Activated CD4-positive, alpha-beta T cell treated with anti-CD3 and anti-CD28 coated beads, Interleukin-2, amount 10 ng/mL, durations not matched to agents 24 days and 14 days (primary cell): Measurements from ENCODE around the gene FUT9. TPM values are rescaled to one million over a fixed set of nuclear protein-coding genes. Genes with fewer than 3 reads are reported as not detected.

Source experiments
- DNase-seq: peaks from one replicate; pipeline ENCODE4 v3.0.0; 2022
- H3K27ac Mint-ChIP-seq: one replicate; pipeline ENCODE4 v1.8.0; 2022; ENCODE audit warnings: mild to moderate bottlenecking, mixed read lengths
- H3K27me3 Mint-ChIP-seq: one replicate; pipeline ENCODE4 v1.8.0; 2022; ENCODE audit warnings: mixed read lengths
- H3K36me3 Mint-ChIP-seq: one replicate; pipeline ENCODE4 v1.8.0; 2022; ENCODE audit warnings: low read depth, mild to moderate bottlenecking, mixed read lengths
- H3K4me1 Mint-ChIP-seq: one replicate; pipeline ENCODE4 v1.8.0; 2021; ENCODE audit warnings: mixed read lengths
- H3K4me3 Mint-ChIP-seq: one replicate; pipeline ENCODE4 v1.8.0; 2022; ENCODE audit warnings: mild to moderate bottlenecking, moderate library complexity, mixed read lengths
- H3K9me3 Mint-ChIP-seq: one replicate; pipeline ENCODE4 v1.8.0; 2021; ENCODE audit warnings: mixed read lengths
- intact Hi-C: fragments of 100-400 bp; cut with micrococcal nuclease; formaldehyde crosslinking; loops from one replicate; pipeline ENCODE4 v1.15.1; 2023
- total RNA-seq: library from RNA; stranded (reverse); gene quantifications from 2 replicates; pipeline ENCODE4 v1.2.3, GENCODE V29; 2022

FUT9 gene
- total RNA-seq, 1 donor from 2014 or later = not detected

DNA sequence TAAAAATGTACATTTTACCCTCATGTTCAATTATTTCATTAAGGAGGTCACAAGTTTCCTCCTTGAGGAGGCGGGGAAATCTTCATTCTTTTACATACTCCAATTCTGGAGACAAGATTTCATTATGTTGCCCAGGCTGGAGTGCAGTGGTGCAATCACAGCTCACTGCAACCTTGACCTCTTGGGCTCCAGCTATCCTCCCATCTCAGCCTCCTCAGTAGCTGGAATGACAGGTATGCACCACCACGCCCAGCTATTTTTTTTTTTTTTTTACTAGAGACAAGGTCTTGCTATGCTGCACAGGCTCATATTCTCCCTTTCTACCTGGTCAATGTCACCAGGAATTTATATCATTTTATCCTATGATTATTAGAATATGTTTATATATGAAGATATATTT is 85.8 kb downstream of the FUT9 start:
- H3K36me3 Mint-ChIP-seq = no peaks in the 10 kb centered on the region
- H3K9me3 Mint-ChIP-seq = no peaks in the 10 kb centered on the region
- no peaks in the 10 kb centered on the region for H3K27me3 Mint-ChIP-seq
- no peak overlapping the region for H3K4me3 Mint-ChIP-seq
- no peak overlapping the region for H3K27ac Mint-ChIP-seq
- DNase-seq = no peak
- no peaks in the 10 kb centered on the region for H3K4me1 Mint-ChIP-seq
- intact Hi-C loops = no loop called here

DNA sequence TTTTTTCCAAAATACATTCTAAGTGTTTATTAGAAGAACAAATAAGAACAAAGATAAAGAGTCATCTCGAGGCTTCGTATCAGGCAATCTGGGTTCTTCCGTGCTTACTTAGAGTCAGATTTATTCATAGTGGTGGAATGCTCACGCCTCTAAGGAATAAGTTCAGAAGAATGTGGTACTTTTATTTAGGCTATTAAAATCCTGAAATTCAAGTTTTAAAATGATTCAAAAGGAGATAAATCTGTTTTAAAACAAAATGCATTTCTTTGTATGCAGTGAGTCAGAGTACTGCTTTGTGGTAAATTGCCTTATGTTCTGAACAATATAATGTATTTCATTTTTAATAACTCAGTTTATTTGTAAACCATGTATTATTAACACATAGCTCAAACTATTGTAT is 89.1 kb downstream of the FUT9 start:
- no peak overlapping the region for H3K27ac Mint-ChIP-seq
- no peaks in the 10 kb centered on the region for H3K9me3 Mint-ChIP-seq
- H3K36me3 Mint-ChIP-seq = no peaks in the 10 kb centered on the region
- no peak overlapping the region for H3K4me3 Mint-ChIP-seq
- no peaks in the 10 kb centered on the region for H3K4me1 Mint-ChIP-seq
- no peaks in the 10 kb centered on the region for H3K27me3 Mint-ChIP-seq
- DNase-seq = no peak
- intact Hi-C loops = no loop called here

DNA sequence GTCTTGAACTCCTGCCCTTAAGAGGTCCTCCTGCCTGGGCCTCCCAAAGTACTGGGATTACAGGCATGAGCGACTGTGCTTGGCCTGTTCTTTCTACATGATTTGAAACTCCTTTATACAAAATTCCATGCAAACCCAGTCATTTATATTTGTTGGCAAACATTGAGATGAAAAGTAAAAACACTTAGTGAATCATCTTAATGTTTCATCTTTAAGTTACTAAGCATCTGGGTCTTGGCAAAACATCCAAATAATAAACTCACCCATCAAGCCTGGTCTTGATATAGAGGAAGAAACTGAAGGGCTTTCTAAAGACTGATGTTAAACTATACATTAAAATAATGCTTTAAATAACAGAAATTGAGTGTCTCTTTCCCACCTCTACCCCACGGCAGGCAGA is 95.1 kb downstream of the FUT9 start:
- DNase-seq = no peak
- Mint-ChIP-seq H3K9me3 (no peaks in the 10 kb centered on the region), H3K4me1 (no peaks in the 10 kb centered on the region), H3K36me3 (no peaks in the 10 kb centered on the region), H3K4me3 (no peak overlapping the region), H3K27ac (no peak overlapping the region), H3K27me3 (no peaks in the 10 kb centered on the region)
- intact Hi-C loops = no loop called here

DNA sequence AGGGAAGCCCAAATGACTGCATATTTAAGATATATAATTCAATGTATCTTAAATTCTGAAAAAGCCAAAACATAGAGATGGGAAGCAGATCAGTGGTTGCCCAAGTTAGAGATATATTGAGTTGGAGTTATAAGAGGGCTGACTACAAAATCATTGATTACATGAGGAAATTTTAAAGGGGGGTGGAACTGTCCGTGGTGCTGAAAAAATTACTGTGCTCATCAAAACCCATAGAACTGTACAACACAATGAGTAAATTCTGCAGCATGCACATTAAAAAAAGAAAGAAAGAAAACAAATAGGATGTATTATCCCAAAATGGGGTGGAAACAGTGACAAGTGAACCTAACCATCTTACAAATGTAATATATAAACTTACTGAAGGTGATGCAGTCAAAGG is 100.9 kb downstream of the FUT9 start:
- no peak overlapping the region for H3K27ac Mint-ChIP-seq
- DNase-seq = peak; percentile 62
- no peaks in the 10 kb centered on the region for H3K36me3 Mint-ChIP-seq
- H3K4me3 Mint-ChIP-seq = no peak overlapping the region
- intact Hi-C loops = no loop called here
- H3K4me1 Mint-ChIP-seq = no peaks in the 10 kb centered on the region
- no peaks in the 10 kb centered on the region for H3K27me3 Mint-ChIP-seq
- H3K9me3 Mint-ChIP-seq = no peaks in the 10 kb centered on the region

DNA sequence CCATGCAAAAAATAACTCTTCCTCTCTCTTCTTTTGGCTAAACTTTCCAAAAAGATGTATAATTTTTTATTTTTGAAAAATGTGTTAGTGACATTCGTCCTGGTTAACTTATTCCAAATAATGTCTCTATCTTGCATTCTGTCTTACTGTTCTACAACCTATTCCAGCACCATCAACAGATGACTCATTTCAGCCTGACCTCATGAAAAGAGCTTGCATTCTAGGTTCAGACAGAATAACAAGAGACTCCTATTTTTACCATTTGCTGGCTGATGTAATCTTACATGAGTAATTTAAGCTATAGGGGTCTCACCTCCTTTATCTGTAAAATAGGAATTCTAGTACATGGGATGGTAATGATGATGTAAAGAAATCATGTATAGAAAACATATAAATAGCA is 109.0 kb downstream of the FUT9 start:
- Mint-ChIP-seq H3K9me3 (no peaks in the 10 kb centered on the region), H3K27me3 (no peaks in the 10 kb centered on the region), H3K4me3 (no peak overlapping the region), H3K4me1 (no peaks in the 10 kb centered on the region), H3K27ac (no peak overlapping the region), H3K36me3 (no peaks in the 10 kb centered on the region)
- intact Hi-C loops = no loop called here
- DNase-seq = no peak

DNA sequence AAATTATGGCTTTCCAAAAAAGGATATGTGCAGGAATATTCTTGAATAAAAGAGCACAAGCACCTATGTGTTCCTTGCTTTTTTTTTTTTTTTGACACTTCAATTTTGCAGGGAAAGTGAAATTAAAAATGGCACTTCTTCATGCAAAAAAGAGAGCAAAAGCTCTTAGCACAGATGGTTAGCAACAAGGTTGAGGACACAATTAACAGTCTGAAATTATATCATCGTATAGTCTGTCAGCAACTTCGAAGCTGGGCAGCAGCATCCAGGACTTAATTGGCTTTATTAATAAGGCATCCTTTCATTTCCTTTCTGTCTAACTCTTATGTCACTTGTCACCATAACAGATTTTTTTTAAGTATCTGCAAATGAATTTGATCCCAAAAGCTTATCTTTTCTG is 122.6 kb downstream of the FUT9 start:
- no peak overlapping the region for H3K4me3 Mint-ChIP-seq
- no peaks in the 10 kb centered on the region for H3K36me3 Mint-ChIP-seq

DNA sequence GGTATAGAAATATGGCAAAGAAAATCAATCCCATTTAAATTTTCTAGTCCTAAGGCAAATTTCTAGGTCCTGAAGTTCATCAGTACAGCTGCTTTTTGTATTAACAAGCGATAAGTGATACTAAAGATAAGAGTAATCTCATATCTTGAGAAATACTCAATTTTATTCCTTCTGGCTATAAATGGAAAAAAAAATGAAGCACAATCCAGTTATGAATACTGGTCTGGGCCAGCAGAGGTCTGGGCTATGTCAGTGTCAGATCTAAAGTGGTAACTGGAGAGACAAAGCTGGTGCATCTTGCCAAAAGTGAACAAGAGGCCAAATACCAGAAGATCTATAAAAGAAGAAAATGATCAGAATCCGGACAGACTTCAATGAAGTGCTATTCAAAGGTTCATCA is 126.4 kb downstream of the FUT9 start:
- Mint-ChIP-seq H3K36me3 (no peaks in the 10 kb centered on the region), H3K9me3 (peaks cover 3% of the 10 kb centered on the region), H3K27ac (no peak overlapping the region), H3K4me1 (no peaks in the 10 kb centered on the region), H3K4me3 (no peak overlapping the region), H3K27me3 (no peaks in the 10 kb centered on the region)
- intact Hi-C loops = no loop called here
- DNase-seq = no peak

More for the DNA sequence above, 122.6 kb downstream of the FUT9 start:
- intact Hi-C loops = no loop called here
- H3K27ac Mint-ChIP-seq = no peak overlapping the region
- H3K4me1 Mint-ChIP-seq = no peaks in the 10 kb centered on the region
- peaks cover 3% of the 10 kb centered on the region for H3K9me3 Mint-ChIP-seq
- no peaks in the 10 kb centered on the region for H3K27me3 Mint-ChIP-seq
- no peak for DNase-seq

DNA sequence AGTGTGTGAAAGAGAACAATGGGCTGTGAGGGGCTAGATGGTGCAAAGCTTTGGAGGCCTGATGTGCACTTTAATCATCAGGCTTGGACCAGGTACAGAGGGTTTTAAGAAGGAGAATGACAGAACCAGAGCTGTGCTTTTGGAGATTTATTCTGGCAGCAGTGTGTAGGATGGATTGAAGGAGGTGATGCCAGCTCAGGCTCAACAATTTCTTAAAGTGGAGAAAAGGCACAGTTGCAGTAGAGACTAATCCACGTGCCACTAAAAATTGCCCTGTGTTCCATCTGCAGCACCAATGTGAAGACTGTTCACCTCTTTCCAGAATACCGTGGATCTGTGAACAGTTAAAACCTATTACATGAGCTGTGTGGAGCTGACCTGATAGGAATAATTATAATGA is 134.7 kb downstream of the FUT9 start:
- Mint-ChIP-seq H3K36me3 (no peaks in the 10 kb centered on the region), H3K4me1 (no peaks in the 10 kb centered on the region), H3K27me3 (no peaks in the 10 kb centered on the region), H3K9me3 (no peaks in the 10 kb centered on the region), H3K4me3 (no peak overlapping the region), H3K27ac (no peak overlapping the region)
- intact Hi-C loops = no loop called here
- DNase-seq = no peak

DNA sequence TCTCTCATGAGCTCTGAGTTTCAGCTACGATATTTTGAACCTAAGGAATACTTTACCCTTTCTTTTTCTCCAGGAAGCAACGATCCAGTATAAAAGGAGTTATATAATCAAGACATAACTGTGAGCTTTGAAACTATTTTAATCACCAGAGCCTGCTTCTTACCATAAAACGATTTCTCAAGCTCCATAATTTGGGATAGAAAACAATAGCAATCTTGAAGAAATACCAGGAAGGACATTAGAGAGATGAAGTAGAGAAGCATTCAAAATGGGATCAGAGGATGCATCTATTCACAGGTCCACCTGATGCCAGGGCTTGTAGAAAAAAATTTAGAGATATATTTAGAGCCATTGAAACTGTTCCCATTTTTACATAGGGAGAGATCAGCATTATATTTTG is 135.9 kb downstream of the FUT9 start:
- H3K4me1 Mint-ChIP-seq = peaks cover under 1% of the 10 kb centered on the region
- no peaks in the 10 kb centered on the region for H3K36me3 Mint-ChIP-seq
- no peaks in the 10 kb centered on the region for H3K9me3 Mint-ChIP-seq
- no peaks in the 10 kb centered on the region for H3K27me3 Mint-ChIP-seq
- H3K27ac Mint-ChIP-seq = no peak overlapping the region
- intact Hi-C loops = no loop called here
- H3K4me3 Mint-ChIP-seq = no peak overlapping the region
- DNase-seq = no peak

DNA sequence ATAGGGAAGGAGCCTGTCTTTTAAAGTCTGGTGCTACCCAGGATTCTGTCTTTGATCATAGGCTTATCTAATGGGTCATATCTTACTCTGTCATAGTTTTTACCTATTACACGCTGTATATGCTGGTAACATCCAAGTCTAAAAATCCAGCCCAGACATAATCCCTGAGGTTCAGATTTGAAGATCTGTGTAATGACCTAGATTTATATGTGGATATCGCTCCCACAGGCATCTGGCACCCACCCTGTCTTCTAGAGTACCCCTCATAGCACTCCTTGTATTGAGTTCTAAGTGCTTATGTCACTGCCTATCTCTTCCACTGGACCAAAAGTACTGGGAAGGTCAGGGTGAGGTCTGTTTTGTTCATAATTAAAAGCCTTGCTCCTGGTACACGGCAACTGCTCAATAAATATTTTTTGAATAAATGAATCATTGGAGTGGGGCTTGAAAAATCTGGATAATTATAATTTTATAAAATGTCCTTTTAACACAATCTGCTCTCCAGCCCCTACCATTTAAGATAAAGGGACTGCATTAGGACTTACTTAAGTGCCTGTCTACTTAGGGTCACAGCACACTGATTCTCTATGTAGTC is 136.4 kb downstream of the FUT9 start:
- Mint-ChIP-seq H3K4me1 (peaks cover 4% of the 10 kb centered on the region), H3K4me3 (no peak overlapping the region), H3K36me3 (no peaks in the 10 kb centered on the region), H3K27me3 (no peaks in the 10 kb centered on the region), H3K27ac (no peak overlapping the region), H3K9me3 (no peaks in the 10 kb centered on the region)
- DNase-seq = no peak
- intact Hi-C loops = no loop called here

DNA sequence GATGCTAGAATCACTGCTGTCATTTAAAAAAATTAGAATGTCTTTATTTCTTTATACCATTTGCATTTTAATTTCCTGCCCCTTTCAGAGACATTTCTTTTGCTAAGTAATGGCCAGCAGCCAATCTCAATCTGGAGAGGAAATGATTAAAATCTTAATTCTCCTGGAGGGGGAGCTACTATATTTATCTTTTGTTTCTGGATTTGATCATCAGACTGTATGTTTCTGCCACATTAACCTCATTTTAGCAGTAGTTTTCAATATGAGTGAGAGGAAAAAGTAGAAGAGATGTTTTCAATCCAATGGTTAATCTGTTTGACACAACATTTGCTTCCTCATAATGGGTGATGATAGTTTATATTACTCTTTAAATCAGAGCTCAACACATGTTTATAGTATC is 138.0 kb downstream of the FUT9 start:
- no peaks in the 10 kb centered on the region for H3K9me3 Mint-ChIP-seq
- no peaks in the 10 kb centered on the region for H3K27me3 Mint-ChIP-seq
- no peak overlapping the region for H3K27ac Mint-ChIP-seq
- no peak overlapping the region for H3K4me3 Mint-ChIP-seq
- intact Hi-C loops = no loop called here
- H3K4me1 Mint-ChIP-seq = peaks cover 4% of the 10 kb centered on the region
- no peak for DNase-seq
- H3K36me3 Mint-ChIP-seq = no peaks in the 10 kb centered on the region

DNA sequence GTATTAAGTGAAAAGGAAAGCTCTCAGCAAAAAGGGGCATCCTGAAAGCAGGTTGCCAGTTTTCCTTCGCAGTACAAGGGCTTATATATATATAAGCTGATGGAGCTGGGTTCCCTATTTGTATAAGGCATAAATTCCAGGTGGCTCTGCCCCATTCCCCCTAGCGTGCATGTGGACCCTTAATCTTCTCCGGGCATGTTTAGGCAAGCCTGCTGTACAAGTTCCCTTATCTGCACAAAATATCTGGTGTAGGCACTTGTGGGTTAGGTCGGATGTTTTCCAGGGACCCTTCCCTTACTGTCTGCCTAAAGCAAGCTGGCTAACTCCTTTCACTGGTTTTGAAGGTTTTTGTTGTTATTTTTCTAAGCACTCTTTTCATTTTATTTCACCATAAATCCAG is 140.7 kb downstream of the FUT9 start:
- no peak for DNase-seq
- Mint-ChIP-seq H3K4me3 (no peak overlapping the region), H3K4me1 (peaks cover 4% of the 10 kb centered on the region), H3K27me3 (no peaks in the 10 kb centered on the region), H3K27ac (no peak overlapping the region), H3K9me3 (no peaks in the 10 kb centered on the region), H3K36me3 (no peaks in the 10 kb centered on the region)
- intact Hi-C loops = no loop called here

DNA sequence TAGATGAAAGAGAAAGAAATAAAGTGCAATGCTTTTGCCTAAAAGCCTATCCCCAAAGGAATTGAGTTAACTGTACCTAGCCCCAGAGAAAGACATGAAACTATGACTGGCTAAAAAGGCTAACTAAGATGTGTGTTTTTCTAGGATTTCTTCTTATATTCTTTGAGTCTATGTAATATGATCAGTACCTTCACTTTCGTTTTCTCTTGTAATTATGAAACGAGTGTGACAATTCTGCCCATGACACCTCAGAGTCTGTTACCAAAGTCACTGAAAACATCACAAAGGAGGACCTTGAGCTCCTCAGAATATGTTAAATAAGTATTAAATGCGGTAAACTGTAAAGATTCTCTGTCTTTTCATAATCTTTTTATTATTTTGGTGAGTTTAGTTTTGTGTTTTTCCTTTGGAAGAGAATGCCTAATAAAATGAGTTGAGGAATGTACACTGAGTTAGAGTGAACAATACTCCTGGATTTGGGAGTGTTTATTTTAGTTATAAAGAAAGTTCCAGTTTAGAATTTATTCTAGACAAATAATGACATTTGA is 141.3 kb downstream of the FUT9 start:
- Mint-ChIP-seq H3K27me3 (no peaks in the 10 kb centered on the region), H3K4me1 (peaks cover 4% of the 10 kb centered on the region), H3K27ac (no peak overlapping the region), H3K4me3 (peak overlapping the region; percentile 18), H3K36me3 (no peaks in the 10 kb centered on the region), H3K9me3 (no peaks in the 10 kb centered on the region)
- no peak for DNase-seq
- intact Hi-C loops = no loop called here

DNA sequence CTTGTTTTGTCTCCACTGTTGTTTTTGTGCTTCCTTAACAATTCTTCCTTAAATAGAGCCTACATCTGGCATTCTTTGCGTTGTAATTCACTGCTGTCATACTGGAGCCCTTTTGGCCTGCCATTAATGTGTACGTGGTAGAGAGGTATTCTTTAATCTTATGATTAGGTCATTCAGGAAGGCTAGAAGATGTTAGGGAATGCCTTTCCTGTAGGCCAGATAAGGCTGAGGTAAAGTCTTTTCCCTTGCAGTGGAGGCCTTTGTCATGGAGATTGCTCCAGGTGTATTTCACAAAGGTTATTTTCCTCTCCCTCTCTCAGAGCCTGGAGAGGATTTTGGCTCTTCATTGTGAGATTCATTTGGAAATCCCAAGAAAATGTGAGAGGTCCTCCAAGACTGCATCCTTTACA is 146.9 kb downstream of the FUT9 start:
- intact Hi-C loops = no loop called here
- H3K4me1 Mint-ChIP-seq = no peaks in the 10 kb centered on the region

DNA sequence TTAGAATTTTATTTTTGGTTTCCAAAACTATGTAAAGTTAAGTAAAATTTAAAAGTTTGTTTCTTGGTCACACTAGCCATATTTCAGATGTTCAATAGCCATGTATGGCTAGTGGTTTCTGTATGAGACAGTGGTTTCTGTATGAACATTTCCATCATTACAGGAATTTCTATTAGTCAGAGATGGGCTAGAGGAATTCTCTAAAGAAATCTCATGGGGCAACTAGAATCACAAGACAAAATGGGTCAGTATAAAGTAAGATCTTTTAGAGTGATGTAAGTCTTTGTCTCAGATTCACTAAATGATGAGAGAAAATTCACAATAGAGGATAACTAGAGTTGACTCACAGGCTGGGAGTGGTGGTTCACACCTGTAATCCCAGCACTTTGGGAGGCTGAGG is 149.0 kb downstream of the FUT9 start:
- Mint-ChIP-seq H3K4me3 (no peak overlapping the region), H3K27ac (no peak overlapping the region), H3K4me1 (no peaks in the 10 kb centered on the region), H3K36me3 (no peaks in the 10 kb centered on the region), H3K9me3 (no peaks in the 10 kb centered on the region), H3K27me3 (no peaks in the 10 kb centered on the region)
- DNase-seq = no peak
- intact Hi-C loops = no loop called here

More for the DNA sequence above, 146.9 kb downstream of the FUT9 start:
- H3K27me3 Mint-ChIP-seq = no peaks in the 10 kb centered on the region
- no peaks in the 10 kb centered on the region for H3K9me3 Mint-ChIP-seq
- H3K27ac Mint-ChIP-seq = no peak overlapping the region
- DNase-seq = no peak
- H3K36me3 Mint-ChIP-seq = no peaks in the 10 kb centered on the region
- H3K4me3 Mint-ChIP-seq = no peak overlapping the region
